ENCODE results near the gene TSPAN18. TPM values are rescaled to one million over a fixed set of nuclear protein-coding genes. Genes with fewer than 3 reads are reported as not detected.
"Not testable (repeated sequence)": the region's sequence is repeated elsewhere in the genome, so short reads cannot be mapped to it uniquely, and the experiment has no call there.

TSPAN18 gene
- total RNA-seq, 3 donors from 2014 or later = 1.0 to 2.0 (median 1.8) TPM

DNA sequence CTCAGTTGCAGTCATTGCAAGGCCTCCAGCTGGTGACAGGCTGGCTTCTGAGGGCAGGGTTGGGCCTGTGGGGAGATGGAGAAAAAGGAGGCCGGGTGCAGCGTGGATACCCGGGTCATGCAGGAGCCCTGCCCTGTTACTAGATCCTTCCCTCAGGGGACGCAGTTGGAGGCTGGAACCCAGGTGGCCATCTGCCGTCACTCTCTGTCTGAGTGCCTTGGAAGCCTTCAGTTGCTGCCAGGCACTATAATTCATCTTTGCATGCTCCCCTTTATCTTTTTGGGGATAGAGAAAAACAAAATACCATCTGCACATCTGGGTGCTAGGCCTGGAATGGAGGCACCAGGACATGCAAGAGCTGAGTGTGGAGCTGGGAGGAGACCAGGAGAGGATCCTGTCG, 141.3 kb downstream of the TSPAN18 start:
- DNase-seq (ENCODE audit: low spot score in 2 of 2) = no peak
- no peaks in the 10 kb centered on the region for H3K36me3 ChIP-seq
- TF ChIP-seq POLR2AphosphoS5 (IDR thresholded peaks at IDR 0.05) (no peak), POLR2A (IDR thresholded peaks at IDR 0.05) (no peak), CTCF (IDR thresholded peaks at IDR 0.05) (no peak)
- H3K9me3 ChIP-seq = no peaks in the 10 kb centered on the region
- H3K27ac ChIP-seq = no peak overlapping the region
- H3K4me1 ChIP-seq = no peaks in the 10 kb centered on the region
- no peaks in the 10 kb centered on the region for H3K27me3 ChIP-seq
- H3K4me3 ChIP-seq = no peak overlapping the region
- intact Hi-C loops (cut with DNase I; ENCODE audit: low total_unique reads) = no loop called here

DNA sequence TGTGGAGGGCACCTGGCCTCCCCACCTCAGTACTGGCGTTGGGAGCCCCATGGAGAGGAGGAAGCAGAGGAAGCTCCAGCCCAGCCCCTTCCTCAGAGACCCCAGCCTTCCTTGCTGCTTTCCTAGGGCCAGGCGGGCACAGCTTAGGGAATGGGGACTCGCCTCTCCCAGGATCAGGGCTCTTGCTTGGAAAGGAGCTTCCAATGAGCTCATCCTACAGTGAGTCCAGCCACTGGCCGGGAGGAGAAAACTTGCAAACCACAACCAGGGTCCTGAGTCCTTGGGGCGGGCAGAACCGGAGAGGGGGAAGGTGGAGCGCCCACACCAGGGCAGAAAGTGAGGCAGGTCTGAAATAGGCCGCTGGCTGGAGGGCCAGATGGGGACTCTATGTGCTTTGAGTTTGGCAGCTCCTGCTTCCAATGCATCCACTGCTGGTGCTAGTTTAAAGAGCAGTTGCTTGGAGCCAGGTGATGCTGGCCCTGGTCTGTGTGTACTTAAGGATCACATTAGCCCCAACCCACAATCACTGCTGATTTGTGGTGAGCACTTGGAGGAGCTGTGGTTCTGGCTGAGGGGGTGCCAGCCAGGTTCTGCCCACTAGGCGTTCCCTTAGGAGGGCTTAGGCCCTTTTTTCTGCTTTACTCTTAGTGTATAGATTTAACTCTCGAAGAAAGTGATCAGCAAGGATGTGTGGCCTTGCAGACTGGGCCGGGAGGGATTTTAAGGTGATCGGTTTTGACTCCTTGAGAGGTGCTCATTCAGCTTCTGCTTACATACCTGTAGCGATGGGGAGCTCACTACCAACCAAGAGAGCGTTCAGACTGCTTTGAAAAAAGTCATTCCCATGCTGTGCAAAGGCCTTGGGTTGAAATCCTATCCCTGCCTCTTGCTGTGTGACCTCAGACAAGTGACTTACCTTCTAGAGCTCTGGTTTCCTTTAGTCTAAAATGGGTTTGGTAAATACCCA, 142.0 kb downstream of the TSPAN18 start:
- no peaks in the 10 kb centered on the region for H3K9me3 ChIP-seq
- no peaks in the 10 kb centered on the region for H3K4me1 ChIP-seq
- TF ChIP-seq POLR2A (IDR thresholded peaks at IDR 0.05) = no peak
- no peak for TF ChIP-seq POLR2AphosphoS5 (IDR thresholded peaks at IDR 0.05)
- TF ChIP-seq CTCF (IDR thresholded peaks at IDR 0.05) = no peak
- H3K27me3 ChIP-seq = no peaks in the 10 kb centered on the region
- H3K4me3 ChIP-seq = no peak overlapping the region
- H3K36me3 ChIP-seq = no peaks in the 10 kb centered on the region
- intact Hi-C loops (cut with DNase I; ENCODE audit: low total_unique reads) = no loop called here
- no peak overlapping the region for H3K27ac ChIP-seq
- DNase-seq (ENCODE audit: low spot score in 2 of 2) = no peak

DNA sequence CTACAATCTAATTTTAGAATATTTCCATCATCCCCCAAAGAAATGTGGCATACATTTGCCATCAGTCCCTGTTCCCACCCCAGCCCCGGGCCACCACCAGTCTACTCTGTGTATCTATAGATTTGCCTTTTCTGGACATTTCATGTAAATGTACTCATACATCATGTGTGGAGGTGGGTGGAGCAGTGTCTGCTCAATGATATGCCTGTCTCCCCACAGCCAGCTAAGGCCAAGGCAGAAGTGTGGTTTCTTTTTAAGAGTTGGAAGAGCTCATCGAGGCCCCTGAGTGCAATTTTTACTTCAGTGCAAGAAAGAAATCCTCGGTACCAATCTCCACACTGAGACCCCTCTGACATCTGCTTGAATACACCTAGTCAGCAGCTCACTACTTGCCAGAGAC, 143.4 kb downstream of the TSPAN18 start:
- Histone ChIP-seq H3K9me3 (no peaks in the 10 kb centered on the region), H3K27me3 (no peaks in the 10 kb centered on the region), H3K27ac (no peak overlapping the region), H3K36me3 (no peaks in the 10 kb centered on the region), H3K4me1 (no peaks in the 10 kb centered on the region), H3K4me3 (no peak overlapping the region)
- no peak for DNase-seq (ENCODE audit: low spot score in 2 of 2)
- intact Hi-C loops (cut with DNase I; ENCODE audit: low total_unique reads) = no loop called here
- TF ChIP-seq CTCF (IDR thresholded peaks at IDR 0.05) (no peak), POLR2AphosphoS5 (IDR thresholded peaks at IDR 0.05) (no peak), POLR2A (IDR thresholded peaks at IDR 0.05) (no peak)

DNA sequence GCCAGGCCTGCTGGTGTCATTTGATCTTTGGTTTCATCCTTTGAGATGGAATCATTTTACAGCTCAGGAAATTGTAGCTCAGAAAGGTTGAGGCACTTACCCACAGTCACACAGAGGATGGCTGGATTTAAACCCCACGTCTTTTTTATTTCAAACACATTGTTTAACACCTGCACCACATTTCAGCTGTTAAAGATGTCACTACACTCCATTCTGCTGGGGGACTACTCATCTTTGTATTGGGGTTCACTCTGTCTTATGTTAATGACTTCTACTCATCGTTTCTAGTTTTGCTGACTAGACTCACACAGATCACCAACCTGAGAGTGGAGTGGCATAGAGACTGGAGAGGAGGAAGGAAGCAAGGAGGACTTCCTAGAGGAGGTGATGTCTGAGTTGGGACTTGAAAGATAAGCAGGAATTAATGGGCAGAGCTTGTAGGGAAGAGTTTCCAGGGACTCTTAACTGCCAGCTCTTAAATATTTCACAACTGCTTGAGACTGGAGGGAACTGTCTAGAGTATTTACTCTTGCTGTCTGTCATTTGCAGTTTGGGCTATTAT, 143.9 kb downstream of the TSPAN18 start:
- no peak overlapping the region for H3K4me3 ChIP-seq
- no peaks in the 10 kb centered on the region for H3K27me3 ChIP-seq
- TF ChIP-seq POLR2AphosphoS5 (IDR thresholded peaks at IDR 0.05) = no peak
- TF ChIP-seq CTCF (IDR thresholded peaks at IDR 0.05) = no peak
- no peak for TF ChIP-seq POLR2A (IDR thresholded peaks at IDR 0.05)
- H3K4me1 ChIP-seq = no peaks in the 10 kb centered on the region
- no peak overlapping the region for H3K27ac ChIP-seq
- DNase-seq (ENCODE audit: low spot score in 2 of 2) = no peak
- intact Hi-C loops (cut with DNase I; ENCODE audit: low total_unique reads) = no loop called here
- H3K9me3 ChIP-seq = no peaks in the 10 kb centered on the region
- no peaks in the 10 kb centered on the region for H3K36me3 ChIP-seq

GRCh38 chr11:44871682-44872081, 144.9 kb downstream of the TSPAN18 start:
- H3K9me3 ChIP-seq; H3K4me1 ChIP-seq; intact Hi-C loops (cut with DNase I; ENCODE audit: low total_unique reads); H3K27me3 ChIP-seq; H3K4me3 ChIP-seq; H3K36me3 ChIP-seq; H3K27ac ChIP-seq; DNase-seq (ENCODE audit: low spot score in 2 of 2): not testable (repeated sequence)

Measured in breast epithelium (tissue), 4 donors.